A673 (cell line): ENCODE measurements around the gene SEC31A. TPM values are rescaled to one million over a fixed set of nuclear protein-coding genes. Genes with fewer than 3 reads are reported as not detected.

Source experiments
- BruUV-seq: library from RNA; stranded (reverse); fragments of 400-500 nt; replicated peaks from 2 replicates; lab custom pipeline; 2021; lab: Mats Ljungman, UMichigan
- CTCF ChIA-PET: fragments of 300-600 bp; sonication (Branson Sonifier 250); formaldehyde crosslinking; loops from one replicate; lab custom pipeline; 2022; ENCODE audit warnings: antibody characterized with exemption; lab: Charles Lee
- POLR2A ChIA-PET: fragments of 300-600 bp; sonication (Branson Sonifier 250); formaldehyde crosslinking; loops from one replicate; lab custom pipeline; 2022; ENCODE audit warnings: antibody characterized with exemption; ENCODE audit not compliant: low non-redundant PET; lab: Charles Lee
- DNase-seq: peaks from one replicate; pipeline ENCODE4 v3.0.0-alpha.2; 2015; ENCODE audit warnings: low spot score
- H3K27ac ChIP-seq: fragments of 200-600 bp; sonication (generic); 2 replicates; pipeline ENCODE4 v1.5.1; 2016; ENCODE audit warnings: mixed run types, low read depth, mild to moderate bottlenecking, mixed read lengths, antibody characterized with exemption, low read length; ENCODE audit not compliant: poor library complexity, severe bottlenecking
- H3K27me3 ChIP-seq: fragments of 200-600 bp; sonication (generic); replicated peaks from 2 replicates; pipeline ENCODE4 v1.6.1; 2017; ENCODE audit warnings: mixed run types, low read depth, mild to moderate bottlenecking, mixed read lengths, antibody characterized with exemption, low read length; ENCODE audit not compliant: insufficient read depth, poor library complexity
- H3K36me3 ChIP-seq: fragments of 200-600 bp; sonication (generic); 2 replicates; pipeline ENCODE4 v1.6.1; 2016; ENCODE audit warnings: mixed run types, mild to moderate bottlenecking, mixed read lengths, antibody characterized with exemption, low read length; ENCODE audit not compliant: insufficient read depth, poor library complexity, severe bottlenecking
- H3K4me1 ChIP-seq: fragments of 200-600 bp; sonication (generic); 2 replicates; pipeline ENCODE4 v1.6.1; 2017; ENCODE audit warnings: mixed run types, mild to moderate bottlenecking, mixed read lengths, antibody characterized with exemption, low read length; ENCODE audit not compliant: insufficient read depth, poor library complexity, severe bottlenecking
- H3K4me3 ChIP-seq: fragments of 200-600 bp; sonication (generic); 2 replicates; pipeline ENCODE4 v1.5.1; 2016; ENCODE audit warnings: low read depth, mixed run types, mild to moderate bottlenecking, mixed read lengths, low read length; ENCODE audit not compliant: poor library complexity, severe bottlenecking
- H3K9me3 ChIP-seq: fragments of 200-600 bp; sonication (generic); 2 replicates; pipeline ENCODE4 v1.6.1; 2016; ENCODE audit warnings: mixed run types, low read depth, mild to moderate bottlenecking, mixed read lengths, antibody characterized with exemption, low read length; ENCODE audit not compliant: poor library complexity, severe bottlenecking
- EZH2 ChIP-seq: fragments of 200-600 bp; sonication (generic); IDR thresholded peaks from 2 replicates; pipeline ENCODE4 v1.6.1; 2017; ENCODE audit warnings: borderline replicate concordance, low read depth, mild to moderate bottlenecking, mixed read lengths, antibody characterized with exemption, low read length; ENCODE audit not compliant: poor library complexity, severe bottlenecking
- intact Hi-C: fragments of 100-400 bp; cut with micrococcal nuclease; formaldehyde crosslinking; loops from one replicate; pipeline ENCODE4 v1.10.0; 2022; ENCODE audit not compliant: unreplicated experiment
- total RNA-seq: library from RNA; stranded (reverse); gene quantifications from 2 replicates; pipeline ENCODE4 v1.2.3, GENCODE V29; 2021
- TF ChIP-seq, protein P1 (sequence below): fragments of 300-800, 200-600 bp; sonication (generic); conservative IDR thresholded peaks from 2 replicates; pipeline ENCODE4 v1.5.1; 2017; ENCODE audit warnings: low read depth, mild to moderate bottlenecking, antibody characterized with exemption, low read length, moderate library complexity, mixed read lengths

SEC31A gene
- total RNA-seq, 1 experiment from 2014 or later, result 96.9 TPM

GRCh38 chr4:82810176-82810575 lies 80.8 kb downstream of the SEC31A start:
- ChIA-PET POLR2A (no interaction called here), CTCF (no interaction called here)
- intact Hi-C loops, result loop anchor here (10.0 kb wide), 1 partner anchor 85 kb away; no protein-coding TSS in a partner anchor
- Histone ChIP-seq H3K27me3 (no peaks in the 10 kb centered on the region), H3K36me3 (no peaks in the 10 kb centered on the region), H3K9me3 (no peaks in the 10 kb centered on the region), H3K27ac (peak overlapping the region; percentile 55), H3K4me1 (peaks cover 32% of the 10 kb centered on the region), H3K4me3 (no peak overlapping the region)
- DNase-seq, result peak; percentile 58
- BruUV-seq, result no TSS peak
- no peak for TF ChIP-seq EZH2
- TF ChIP-seq, protein P1, sequence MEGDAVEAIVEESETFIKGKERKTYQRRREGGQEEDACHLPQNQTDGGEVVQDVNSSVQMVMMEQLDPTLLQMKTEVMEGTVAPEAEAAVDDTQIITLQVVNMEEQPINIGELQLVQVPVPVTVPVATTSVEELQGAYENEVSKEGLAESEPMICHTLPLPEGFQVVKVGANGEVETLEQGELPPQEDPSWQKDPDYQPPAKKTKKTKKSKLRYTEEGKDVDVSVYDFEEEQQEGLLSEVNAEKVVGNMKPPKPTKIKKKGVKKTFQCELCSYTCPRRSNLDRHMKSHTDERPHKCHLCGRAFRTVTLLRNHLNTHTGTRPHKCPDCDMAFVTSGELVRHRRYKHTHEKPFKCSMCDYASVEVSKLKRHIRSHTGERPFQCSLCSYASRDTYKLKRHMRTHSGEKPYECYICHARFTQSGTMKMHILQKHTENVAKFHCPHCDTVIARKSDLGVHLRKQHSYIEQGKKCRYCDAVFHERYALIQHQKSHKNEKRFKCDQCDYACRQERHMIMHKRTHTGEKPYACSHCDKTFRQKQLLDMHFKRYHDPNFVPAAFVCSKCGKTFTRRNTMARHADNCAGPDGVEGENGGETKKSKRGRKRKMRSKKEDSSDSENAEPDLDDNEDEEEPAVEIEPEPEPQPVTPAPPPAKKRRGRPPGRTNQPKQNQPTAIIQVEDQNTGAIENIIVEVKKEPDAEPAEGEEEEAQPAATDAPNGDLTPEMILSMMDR, result no peak

DNA sequence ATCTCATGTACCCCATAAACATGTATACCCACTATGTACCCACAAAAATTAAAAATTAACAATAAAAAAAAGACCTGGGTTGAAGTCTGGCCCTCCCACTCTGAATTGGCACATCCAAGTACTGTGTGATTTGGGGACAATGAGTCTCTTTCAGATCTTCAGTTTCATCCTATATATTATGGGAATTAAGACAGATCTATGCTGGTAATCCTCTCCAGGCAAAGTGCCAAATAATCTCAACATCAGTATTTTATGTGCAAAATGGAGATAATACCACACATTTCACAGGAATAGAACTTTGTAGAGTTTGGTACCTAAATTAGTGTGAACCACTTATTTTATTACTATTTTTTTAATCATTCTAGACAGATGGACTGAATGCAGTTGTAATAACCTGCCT lies 81.3 kb downstream of the SEC31A start:
- Histone ChIP-seq H3K9me3 (no peaks in the 10 kb centered on the region), H3K27ac (peak overlapping the region; percentile 55), H3K36me3 (no peaks in the 10 kb centered on the region), H3K27me3 (no peaks in the 10 kb centered on the region), H3K4me1 (peaks cover 31% of the 10 kb centered on the region), H3K4me3 (no peak overlapping the region)
- intact Hi-C loops, result loop anchor here (10.0 kb wide), 2 partner anchors 85 to 345 kb away; no protein-coding TSS in a partner anchor
- no TSS peak for BruUV-seq
- TF ChIP-seq, protein P1, result no peak
- no peak for TF ChIP-seq EZH2
- POLR2A ChIA-PET, result no interaction called here
- CTCF ChIA-PET, result no interaction called here
- DNase-seq, result peak; percentile 68

DNA sequence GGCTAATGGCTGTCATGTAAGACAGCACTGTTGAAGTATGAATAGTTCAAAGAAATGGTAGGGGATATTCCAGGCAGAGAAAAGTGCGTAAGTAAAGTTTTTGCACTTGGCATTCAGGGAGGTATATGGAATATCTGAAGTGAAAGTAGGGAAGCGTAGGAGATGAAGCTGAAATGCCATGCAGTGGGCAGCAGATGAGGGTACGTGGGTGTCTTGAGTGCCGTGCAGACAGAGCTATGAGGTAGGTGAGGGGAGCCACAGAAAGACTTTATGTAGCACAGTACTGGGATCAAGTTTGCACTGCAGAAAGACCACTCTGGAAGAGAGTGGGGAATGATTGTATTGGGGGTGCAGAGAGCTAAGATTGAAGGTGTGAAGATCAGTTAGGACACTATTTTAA lies 87.2 kb downstream of the SEC31A start:
- TF ChIP-seq, protein P1, result no peak
- no peak for TF ChIP-seq EZH2
- CTCF ChIA-PET, result no interaction called here
- intact Hi-C loops, result loop anchor here (10.0 kb wide), 1 partner anchor 339 kb away; no protein-coding TSS in a partner anchor

More for the DNA sequence above, 87.2 kb downstream of the SEC31A start:
- Histone ChIP-seq H3K4me1 (no peaks in the 10 kb centered on the region), H3K36me3 (no peaks in the 10 kb centered on the region), H3K4me3 (no peak overlapping the region), H3K9me3 (no peaks in the 10 kb centered on the region), H3K27ac (no peak overlapping the region), H3K27me3 (no peaks in the 10 kb centered on the region)
- no TSS peak for BruUV-seq
- POLR2A ChIA-PET, result no interaction called here
- no peak for DNase-seq
